Measurements from ENCODE around the gene PUM1. TPM values are rescaled to one million over a fixed set of nuclear protein-coding genes. Genes with fewer than 3 reads are reported as not detected.

Gene PUM1
- total and polyA plus RNA-seq, 2 of the 4 experiments (the other 2 are of a cell fraction) = 75.4 to 137 TPM

- H2AFZ ChIP-seq (replicated peaks; ENCODE audit: low read length, poor library complexity) = no peak overlapping the region
- no peaks in the 10 kb centered on the region for H3K9me3 ChIP-seq (ENCODE audit: control insufficient read depth, insufficient read depth, low read length)
- no peak overlapping the region for H3K18ac ChIP-seq (ENCODE audit: low read depth, low read length)
- no peak overlapping the region for H2BK20ac ChIP-seq (ENCODE audit: low read depth, low read length)
- H4K8ac ChIP-seq (ENCODE audit: low read depth in 2 of 2, low read length in 2 of 2) = no peak overlapping the region
- ChIA-PET CTCF (no interaction called here), POLR2A (ENCODE audit: unreplicated experiment) (no interaction called here)
- in situ Hi-C loops (cut with MboI; ENCODE audit: low sequenced_read_pairs) = no loop called here
- peaks cover 7% of the 10 kb centered on the region for H3K4me1 ChIP-seq (ENCODE audit: control insufficient read depth, insufficient read depth, low read length)
- peaks cover 13% of the 10 kb centered on the region for H4K20me1 ChIP-seq (ENCODE audit: insufficient read depth, low read length)
- whole genome bisulfite sequencing, 2 experiments (ENCODE audit: extremely low coverage in 2 of 2, insufficient read length in 1 of 2) = 80% methylated on average over 1 of the region's 5 CpGs; no CpG with 5 or more reads in 1 of the 2 experiments
- no peaks in the 10 kb centered on the region for H3K27me3 ChIP-seq (ENCODE audit: control insufficient read depth, insufficient read depth, low read length)
- intact Hi-C loops (cut with micrococcal nuclease) = loop anchor here (10.0 kb wide), 1 partner anchor 203 kb away; no protein-coding TSS in a partner anchor
- TF ChIP-seq FOS (IDR thresholded peaks at IDR 0.05; ENCODE audit: low read depth, low read length) (no peak), CTCF (conservative IDR thresholded peaks at IDR 0.05; ENCODE audit: low read depth, low read length) (no peak), MAZ (IDR thresholded peaks at IDR 0.05; ENCODE audit: borderline replicate concordance, low read depth, low read length) (no peak), ELK1 (IDR thresholded peaks at IDR 0.05; ENCODE audit: borderline replicate concordance, low read depth, low read length) (no peak), NFE2L2 (IDR thresholded peaks at IDR 0.05; ENCODE audit: low read depth, low read length) (no peak), RCOR1 (IDR thresholded peaks at IDR 0.05; ENCODE audit: insufficient replicate concordance, low read length) (no peak), BHLHE40 (IDR thresholded peaks at IDR 0.05; ENCODE audit: low read depth, low read length) (no peak), SMC3 (IDR thresholded peaks at IDR 0.05; ENCODE audit: low read depth, low read length) (no peak), MAFK (IDR thresholded peaks at IDR 0.05; ENCODE audit: low read depth, low read length) (no peak), CHD1 (IDR thresholded peaks at IDR 0.05; ENCODE audit: low read depth, low read length) (no peak), MXI1 (IDR thresholded peaks at IDR 0.05; ENCODE audit: borderline replicate concordance, low read depth, low read length) (no peak), RAD21 (IDR thresholded peaks at IDR 0.05; ENCODE audit: low read length) (no peak), CEBPB (IDR thresholded peaks at IDR 0.05; ENCODE audit: low read depth, low read length) (no peak), RFX5 (IDR thresholded peaks at IDR 0.05; ENCODE audit: low read depth, low read length) (no peak), USF2 (IDR thresholded peaks at IDR 0.05; ENCODE audit: low read depth, low read length) (no peak), POLR2A (IDR thresholded peaks at IDR 0.05; ENCODE audit: low read depth, low read length) (no peak)
- H3K23ac ChIP-seq (ENCODE audit: low read depth, low read length) = no peak overlapping the region
- H3K27ac ChIP-seq (ENCODE audit: insufficient read depth, low read length) = no peak overlapping the region
- H3K14ac ChIP-seq (replicated peaks; ENCODE audit: low read depth, low read length) = no peak overlapping the region
- H2BK5ac ChIP-seq (ENCODE audit: low read depth, low read length, poor library complexity, severe bottlenecking) = no peak overlapping the region
- peaks cover 49% of the 10 kb centered on the region for H3K36me3 ChIP-seq (ENCODE audit: control insufficient read depth, insufficient read depth, low read length)
- H3K4me2 ChIP-seq (ENCODE audit: low read depth, low read length) = no peak overlapping the region
- ATAC-seq (ENCODE audit: low read depth) (no peak), DNase-seq (no peak)
- no peak overlapping the region for H4K5ac ChIP-seq (ENCODE audit: low read depth, low read length)
- H2BK120ac ChIP-seq (ENCODE audit: low read depth, low read length) = no peak overlapping the region
- no peak overlapping the region for H2AK9ac ChIP-seq (replicated peaks; ENCODE audit: low read depth, low read length, poor library complexity)
- no peak overlapping the region for H3K56ac ChIP-seq (ENCODE audit: extremely low read depth, insufficient read depth, low read length)
- dilution Hi-C loops (cut with HindIII; ENCODE audit: low sequenced_read_pairs, unreplicated experiment) = no loop called here
- no TSS peak for BruUV-seq (replicated peaks)
- no peak overlapping the region for H3K4ac ChIP-seq (ENCODE audit: low read depth, low read length)
- H3K9me1 ChIP-seq (ENCODE audit: insufficient read depth, low read length) = peaks cover 14% of the 10 kb centered on the region
- H2BK15ac ChIP-seq (ENCODE audit: low read depth, low read length) = no peak overlapping the region
- no peak overlapping the region for H3K9ac ChIP-seq (ENCODE audit: low read depth, low read length)
- H3K79me1 ChIP-seq (ENCODE audit: low read depth in 1 of 2, low read length in 2 of 2) = peaks cover 43 to 61% of the 10 kb centered on the region in 2 experiments
- H3K4me3 ChIP-seq (ENCODE audit: insufficient read depth, low read depth, low read length) = no peak overlapping the region
- H4K91ac ChIP-seq (ENCODE audit: insufficient read depth, low read depth, low read length) = no peak overlapping the region
- H2AK5ac ChIP-seq (ENCODE audit: low read depth, low read length) = no peak overlapping the region
These were observed 113.4 kb downstream of the PUM1 start for GRCh38 chr1:30952098-30952497.

Measured in IMR-90 (cell line).